Measurements from ENCODE around the gene SDHA.

GRCh38 chr5:179401-179800 lies 38.7 kb upstream of the SDHA start:
- TF ChIP-seq EZH2 (IDR thresholded peaks at IDR 0.05) (no peak), FOXP2 (optimal IDR thresholded peaks at IDR 0.05; ENCODE audit: control extremely low read depth, extremely low read length, insufficient read depth) (no peak)

Measured in SK-N-MC (cell line).